ENCODE measurements around the gene DHRS1.

Gene DHRS1

DNA sequence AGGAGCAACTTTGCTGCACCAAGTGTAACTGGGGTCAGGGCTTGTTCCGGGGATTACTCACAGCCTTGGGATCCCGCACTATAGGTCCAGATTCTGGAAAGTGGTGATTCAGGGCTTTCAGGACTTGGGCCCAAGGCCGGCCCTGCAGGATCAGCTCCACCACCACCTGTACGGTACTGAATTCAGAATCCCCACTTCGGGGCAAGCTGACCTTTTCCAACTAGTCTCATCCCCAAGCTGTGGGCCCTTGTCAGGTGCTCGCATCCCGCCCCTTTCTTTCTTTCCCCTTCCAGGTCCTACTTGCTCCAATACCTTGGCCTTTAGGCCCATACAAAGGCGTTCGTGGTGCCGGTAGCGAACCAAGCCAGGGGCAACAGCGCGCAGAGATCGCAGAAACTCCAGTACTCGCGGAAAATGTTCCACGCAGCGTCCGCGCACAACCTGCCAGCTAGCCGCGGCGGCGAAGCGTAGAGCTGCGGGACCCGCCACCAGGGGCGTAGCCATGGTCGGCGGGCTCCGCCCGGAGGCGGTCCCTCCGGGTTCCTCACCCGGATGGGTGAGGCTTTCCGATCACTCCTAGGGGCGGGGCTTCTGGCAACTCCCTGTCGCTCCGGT is 57.6 kb downstream of the DHRS1 start:
- TF ChIP-seq, protein P1, sequence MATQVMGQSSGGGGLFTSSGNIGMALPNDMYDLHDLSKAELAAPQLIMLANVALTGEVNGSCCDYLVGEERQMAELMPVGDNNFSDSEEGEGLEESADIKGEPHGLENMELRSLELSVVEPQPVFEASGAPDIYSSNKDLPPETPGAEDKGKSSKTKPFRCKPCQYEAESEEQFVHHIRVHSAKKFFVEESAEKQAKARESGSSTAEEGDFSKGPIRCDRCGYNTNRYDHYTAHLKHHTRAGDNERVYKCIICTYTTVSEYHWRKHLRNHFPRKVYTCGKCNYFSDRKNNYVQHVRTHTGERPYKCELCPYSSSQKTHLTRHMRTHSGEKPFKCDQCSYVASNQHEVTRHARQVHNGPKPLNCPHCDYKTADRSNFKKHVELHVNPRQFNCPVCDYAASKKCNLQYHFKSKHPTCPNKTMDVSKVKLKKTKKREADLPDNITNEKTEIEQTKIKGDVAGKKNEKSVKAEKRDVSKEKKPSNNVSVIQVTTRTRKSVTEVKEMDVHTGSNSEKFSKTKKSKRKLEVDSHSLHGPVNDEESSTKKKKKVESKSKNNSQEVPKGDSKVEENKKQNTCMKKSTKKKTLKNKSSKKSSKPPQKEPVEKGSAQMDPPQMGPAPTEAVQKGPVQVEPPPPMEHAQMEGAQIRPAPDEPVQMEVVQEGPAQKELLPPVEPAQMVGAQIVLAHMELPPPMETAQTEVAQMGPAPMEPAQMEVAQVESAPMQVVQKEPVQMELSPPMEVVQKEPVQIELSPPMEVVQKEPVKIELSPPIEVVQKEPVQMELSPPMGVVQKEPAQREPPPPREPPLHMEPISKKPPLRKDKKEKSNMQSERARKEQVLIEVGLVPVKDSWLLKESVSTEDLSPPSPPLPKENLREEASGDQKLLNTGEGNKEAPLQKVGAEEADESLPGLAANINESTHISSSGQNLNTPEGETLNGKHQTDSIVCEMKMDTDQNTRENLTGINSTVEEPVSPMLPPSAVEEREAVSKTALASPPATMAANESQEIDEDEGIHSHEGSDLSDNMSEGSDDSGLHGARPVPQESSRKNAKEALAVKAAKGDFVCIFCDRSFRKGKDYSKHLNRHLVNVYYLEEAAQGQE (IDR thresholded peaks at IDR 0.05; ENCODE audit: insufficient read depth in 1 of 2, low read depth in 2 of 2, low read length in 2 of 2), result no peak
- TF ChIP-seq FOXP2 (optimal IDR thresholded peaks at IDR 0.05; ENCODE audit: borderline replicate concordance, extremely low read depth, extremely low read length, insufficient read depth), result no peak
- no peak for TF ChIP-seq POLR2AphosphoS5 (IDR thresholded peaks at IDR 0.05; ENCODE audit: low read depth, low read length)
- no peak for TF ChIP-seq TAF1 (IDR thresholded peaks at IDR 0.05; ENCODE audit: borderline replicate concordance, insufficient read depth, low read length)
- no peak for TF ChIP-seq SIN3A (IDR thresholded peaks at IDR 0.05; ENCODE audit: borderline replicate concordance, insufficient read depth, low read length)

All from PFSK-1 (cell line).